Measurements from ENCODE around the gene ZFPL1.

Gene ZFPL1

GRCh38 chr11:65060913-65061408, 23.1 kb upstream of the ZFPL1 start:
- DNase-seq = no peak

- DNase-seq = no peak
Observed at GRCh38 chr11:65063532-65063931, 20.5 kb upstream of the ZFPL1 start.

- DNase-seq = no peak
Observed at GRCh38 chr11:65064847-65065240, 19.2 kb upstream of the ZFPL1 start.

GRCh38 chr11:65065851-65066250, 18.2 kb upstream of the ZFPL1 start:
- DNase-seq = no peak

- DNase-seq = no peak
Observed at GRCh38 chr11:65066315-65066714, 17.7 kb upstream of the ZFPL1 start.

GRCh38 chr11:65066805-65067291, 17.2 kb upstream of the ZFPL1 start:
- DNase-seq = no peak

- DNase-seq = no peak
Observed at GRCh38 chr11:65067446-65067845, 16.6 kb upstream of the ZFPL1 start.

GRCh38 chr11:65069217-65069616, 14.8 kb upstream of the ZFPL1 start:
- no peak for DNase-seq

GRCh38 chr11:65071907-65072630, 12.0 kb upstream of the ZFPL1 start:
- no peak for DNase-seq

GRCh38 chr11:65072631-65072966, 11.4 kb upstream of the ZFPL1 start:
- DNase-seq = no peak

GRCh38 chr11:65077451-65077850, 6.6 kb upstream of the ZFPL1 start:
- no peak for DNase-seq

GRCh38 chr11:65078151-65078550, 5.9 kb upstream of the ZFPL1 start:
- peak; percentile 84 for DNase-seq

- DNase-seq = no peak
Observed at GRCh38 chr11:65078786-65079342, 5.2 kb upstream of the ZFPL1 start.

- DNase-seq = no peak
Observed at GRCh38 chr11:65083134-65083833, 738 bp upstream of the ZFPL1 start.

GRCh38 chr11:65084598-65085375, 765 bp downstream of the ZFPL1 start:
- DNase-seq = no peak

- no peak for DNase-seq
Observed at GRCh38 chr11:65085446-65085845, 1.4 kb downstream of the ZFPL1 start.

- no peak for DNase-seq
Observed at GRCh38 chr11:65086809-65087208, 2.8 kb downstream of the ZFPL1 start.

- DNase-seq = no peak
Observed at GRCh38 chr11:65087216-65087615, 3.2 kb downstream of the ZFPL1 start.

GRCh38 chr11:65087827-65088226, 3.8 kb downstream of the ZFPL1 start:
- no peak for DNase-seq

GRCh38 chr11:65089621-65090020, 5.6 kb downstream of the ZFPL1 start:
- DNase-seq = no peak

GRCh38 chr11:65090628-65091027, 6.6 kb downstream of the ZFPL1 start:
- DNase-seq = no peak

GRCh38 chr11:65095427-65095826, 11.4 kb downstream of the ZFPL1 start:
- DNase-seq = no peak

Measured in CD4-positive, alpha-beta T cell treated with Interleukin-10 for 1 hour (primary cell).